ENCODE data around the gene ZNF772. TPM values are rescaled to one million over a fixed set of nuclear protein-coding genes. Genes with fewer than 3 reads are reported as not detected.
"Not testable (repeated sequence)": the region's sequence is repeated elsewhere in the genome, so short reads cannot be mapped to it uniquely, and the experiment has no call there.

Gene ZNF772
- 1 to 10 TPM; 2.7 to 6.6 TPM for total RNA-seq

- peak within 1 kb of the TSS; percentile 73 for H3K4me3 ChIP-seq
- H3K27me3 ChIP-seq (replicated peaks; ENCODE audit: insufficient read depth): no peaks in the 10 kb centered on the region
- H3K4me1 ChIP-seq (ENCODE audit: control insufficient read depth in 1 of 2, low read depth in 2 of 2): no peaks in the 10 kb centered on the region
- peaks cover 25% of the 10 kb centered on the region for H3K36me3 ChIP-seq
- H3K9me3 ChIP-seq: peaks cover 48% of the 10 kb centered on the region
- peak; percentile 55 for TF ChIP-seq CTCF (IDR thresholded peaks at IDR 0.05)
- ATAC-seq (ENCODE audit: insufficient number of reproducible peaks, low FRiP score, low read depth) (peak; percentile 61), DNase-seq (ENCODE audit: low spot score) (peak; percentile 59)
- H3K27ac ChIP-seq: peak within 1 kb of the TSS; percentile 13 to 20
Observed at GRCh38 chr19:57477191-57478008, at the start of gene ZNF772. ZNF772 (minus strand) TSS chr19:57477566; CDS start chr19:57477309, 257 bp downstream.

GRCh38 chr19:57518021-57518420 is 40.7 kb upstream of the ZNF772 start:
- ATAC-seq (ENCODE audit: insufficient number of reproducible peaks, low FRiP score, low read depth); H3K4me1 ChIP-seq (ENCODE audit: control insufficient read depth in 1 of 2, low read depth in 2 of 2); H3K27ac ChIP-seq; H3K27me3 ChIP-seq (replicated peaks; ENCODE audit: insufficient read depth); DNase-seq (ENCODE audit: low spot score); H3K4me3 ChIP-seq: not testable (repeated sequence)
- Histone ChIP-seq H3K9me3 (peaks cover 19% of the 10 kb centered on the region), H3K36me3 (peaks cover 23% of the 10 kb centered on the region)

- Histone ChIP-seq H3K36me3 (peaks cover 23% of the 10 kb centered on the region), H3K9me3 (peaks cover 39% of the 10 kb centered on the region), H3K27me3 (replicated peaks; ENCODE audit: insufficient read depth) (no peaks in the 10 kb centered on the region), H3K27ac (no peak overlapping the region), H3K4me3 (no peak overlapping the region), H3K4me1 (ENCODE audit: control insufficient read depth in 1 of 2, low read depth in 2 of 2) (no peaks in the 10 kb centered on the region)
- TF ChIP-seq CTCF (IDR thresholded peaks at IDR 0.05): no peak
- DNase-seq (ENCODE audit: low spot score): no peak
- ATAC-seq (ENCODE audit: insufficient number of reproducible peaks, low FRiP score, low read depth): no peak
Observed at GRCh38 chr19:57515255-57515654, 37.9 kb upstream of the ZNF772 start.

- H3K4me3 ChIP-seq: no peak overlapping the region
- ATAC-seq (ENCODE audit: insufficient number of reproducible peaks, low FRiP score, low read depth) (no peak), DNase-seq (ENCODE audit: low spot score) (no peak)
- peaks cover 23% of the 10 kb centered on the region for H3K36me3 ChIP-seq
- H3K27me3 ChIP-seq (replicated peaks; ENCODE audit: insufficient read depth): no peaks in the 10 kb centered on the region
- no peaks in the 10 kb centered on the region for H3K4me1 ChIP-seq (ENCODE audit: control insufficient read depth in 1 of 2, low read depth in 2 of 2)
- H3K27ac ChIP-seq: no peak overlapping the region
- no peak for TF ChIP-seq CTCF (IDR thresholded peaks at IDR 0.05)
- H3K9me3 ChIP-seq: peaks cover 57% of the 10 kb centered on the region
Observed at GRCh38 chr19:57512845-57513244, 35.5 kb upstream of the ZNF772 start.

GRCh38 chr19:57511484-57511883 is 34.1 kb upstream of the ZNF772 start:
- no peak for DNase-seq (ENCODE audit: low spot score)
- Histone ChIP-seq H3K9me3 (peaks cover 60% of the 10 kb centered on the region), H3K27ac (no peak overlapping the region), H3K4me3 (no peak overlapping the region), H3K27me3 (replicated peaks; ENCODE audit: insufficient read depth) (no peaks in the 10 kb centered on the region), H3K4me1 (ENCODE audit: control insufficient read depth in 1 of 2, low read depth in 2 of 2) (no peaks in the 10 kb centered on the region), H3K36me3 (peaks cover 32% of the 10 kb centered on the region)
- ATAC-seq (ENCODE audit: insufficient number of reproducible peaks, low FRiP score, low read depth): no peak
- no peak for TF ChIP-seq CTCF (IDR thresholded peaks at IDR 0.05)

Measured in thoracic aorta (tissue), 2 donors.